H1 (cell line): ENCODE data around the gene MPPE1. TPM values are rescaled to one million over a fixed set of nuclear protein-coding genes. Genes with fewer than 3 reads are reported as not detected.

Experiments used
- CTCF ChIA-PET: fragments of 300-600 bp; sonication (Branson Sonifier 250); formaldehyde crosslinking; loops from one replicate; lab custom pipeline; 2021; ENCODE audit not compliant: partially characterized antibody; lab: Charles Lee
- POLR2A ChIA-PET: fragments of 300-600 bp; sonication (Branson Sonifier 250); formaldehyde crosslinking; loops from one replicate; lab custom pipeline; 2021; ENCODE audit warnings: inconsistent platforms; ENCODE audit not compliant: partially characterized antibody; lab: Charles Lee
- DNase-seq, 2 experiments: peaks; one replicate each; pipeline versions ENCODE4 v3.0.0 to v3.0.0-alpha.2; 2010 to 2022; ENCODE audit warnings: low spot score in 2 of 2, low read depth in 1 of 2, mixed read lengths in 1 of 2
- FAIRE-seq: peaks from 2 replicates; lab custom pipeline; 2011; peaks lifted over from hg19 to GRCh38; lab: Jason Lieb, UNC
- H2AFZ ChIP-seq: 2 replicates; pipeline ENCODE4 v1.8.1; 2012; ENCODE audit warnings: low read length, inconsistent platforms
- H2AK5ac ChIP-seq: 2 replicates; pipeline ENCODE4 v1.6.1; 2013; ENCODE audit warnings: low read depth, low read length
- H2BK120ac ChIP-seq: replicated peaks from 2 replicates; pipeline ENCODE3; 2013; ENCODE audit warnings: low read depth, low read length, inconsistent platforms
- H2BK12ac ChIP-seq: 2 replicates; pipeline ENCODE4 v1.6.1; 2013; ENCODE audit warnings: low read depth, low read length
- H2BK15ac ChIP-seq: 2 replicates; pipeline ENCODE4 v1.6.1; 2013; ENCODE audit warnings: low read length
- H2BK20ac ChIP-seq: 2 replicates; pipeline ENCODE4 v1.6.1; 2013; ENCODE audit warnings: low read length
- H2BK5ac ChIP-seq: 2 replicates; pipeline ENCODE4 v1.6.1; 2013; ENCODE audit warnings: low read depth, low read length
- H3K14ac ChIP-seq: 2 replicates; pipeline ENCODE4 v1.6.1; 2013; ENCODE audit warnings: inconsistent platforms; ENCODE audit not compliant: insufficient read length
- H3K18ac ChIP-seq: 2 replicates; pipeline ENCODE4 v1.6.1; 2013; ENCODE audit warnings: low read length; ENCODE audit errors: extremely low read depth
- H3K23ac ChIP-seq: 2 replicates; pipeline ENCODE4 v1.6.1; 2013; ENCODE audit warnings: inconsistent platforms; ENCODE audit not compliant: insufficient read length
- H3K23me2 ChIP-seq: 2 replicates; pipeline ENCODE4 v1.6.1; 2013; ENCODE audit warnings: low read depth, low read length
- H3K27ac ChIP-seq: 2 replicates; pipeline ENCODE4 v1.6.1; 2011; ENCODE audit warnings: low read depth, low read length, inconsistent platforms
- H3K27me3 ChIP-seq, 4 experiments: replicated peaks in 1 of 4; 1 replicate in 1 of 4; 2 replicates in 3 of 4; pipeline versions ENCODE4 v1.6.1 to v1.8.1; 2011 to 2013; ENCODE audit warnings: low read length in 3 of 4, mild to moderate bottlenecking in 3 of 4, inconsistent platforms in 2 of 4, mixed read lengths in 2 of 4, moderate library complexity in 1 of 4; ENCODE audit not compliant: control insufficient read depth in 3 of 4, insufficient read depth in 3 of 4; ENCODE audit errors: extremely low read depth in 1 of 4
- H3K36me3 ChIP-seq, 4 experiments: 2 replicates each; pipeline versions ENCODE4 v1.6.1 to v1.8.1; 2011 to 2013; ENCODE audit warnings: mild to moderate bottlenecking in 4 of 4, low read length in 3 of 4, moderate library complexity in 2 of 4, control low read depth in 1 of 4, inconsistent platforms in 1 of 4; ENCODE audit not compliant: insufficient read depth in 4 of 4, control insufficient read depth in 2 of 4
- H3K4ac ChIP-seq: replicated peaks from 2 replicates; pipeline ENCODE3; 2013; ENCODE audit warnings: low read length, low read depth, mixed read lengths, inconsistent platforms; ENCODE audit not compliant: insufficient read length
- H3K4me1 ChIP-seq, 4 experiments: replicated peaks in 1 of 4; 1 replicate in 1 of 4; 2 replicates in 3 of 4; pipeline versions ENCODE4 v1.6.1 to v1.8.1; 2011 to 2013; ENCODE audit warnings: low read length in 3 of 4, inconsistent platforms in 2 of 4, mixed read lengths in 1 of 4; ENCODE audit not compliant: insufficient read depth in 4 of 4, control insufficient read depth in 3 of 4
- H3K4me2 ChIP-seq, 2 experiments: 2 replicates each; pipeline versions ENCODE4 v1.6.1 to v1.8.1; 2011 to 2013; ENCODE audit warnings: low read depth in 2 of 2, low read length in 2 of 2, control low read depth in 1 of 2, inconsistent platforms in 1 of 2, mild to moderate bottlenecking in 1 of 2; ENCODE audit not compliant: insufficient read depth in 1 of 2
- H3K4me3 ChIP-seq, 4 experiments: fragments of 200-600, 300-600 bp in 1 of 4; sonication (generic), shearing (Covaris generic), sonication (Bioruptor Twin) in 1 of 4; 2 replicates each; pipeline versions ENCODE4 v1.5.1 to v1.8.1; 2011 to 2016; ENCODE audit warnings: low read length in 4 of 4, low read depth in 3 of 4, control low read depth in 2 of 4, inconsistent platforms in 2 of 4, mild to moderate bottlenecking in 2 of 4, mixed read lengths in 1 of 4, moderate library complexity in 1 of 4; ENCODE audit not compliant: insufficient read depth in 2 of 4; ENCODE audit errors: extremely low read depth in 1 of 4
- H3K56ac ChIP-seq: replicated peaks from 2 replicates; pipeline ENCODE3; 2013; ENCODE audit warnings: low read depth, mild to moderate bottlenecking, mixed read lengths, low read length, inconsistent platforms; ENCODE audit not compliant: insufficient read length
- H3K79me1 ChIP-seq: 2 replicates; pipeline ENCODE4 v1.6.1; 2013; ENCODE audit warnings: low read depth, low read length, control low read depth
- H3K79me2 ChIP-seq, 2 experiments: 2 replicates each; pipeline versions ENCODE4 v1.6.1 to v1.8.1; 2012 to 2013; ENCODE audit warnings: low read length in 2 of 2, mild to moderate bottlenecking in 2 of 2, inconsistent platforms in 1 of 2; ENCODE audit not compliant: insufficient read depth in 2 of 2, control insufficient read depth in 1 of 2
- H3K9ac ChIP-seq, 4 experiments: replicated peaks in 1 of 4; 1 replicate in 1 of 4; 2 replicates in 3 of 4; pipeline versions ENCODE4 v1.6.1 to v1.8.1; 2011 to 2013; ENCODE audit warnings: low read depth in 3 of 4, low read length in 3 of 4, control low read depth in 2 of 4, mild to moderate bottlenecking in 2 of 4, moderate library complexity in 2 of 4, inconsistent platforms in 1 of 4; ENCODE audit errors: extremely low read depth in 1 of 4
- H3K9me3 ChIP-seq, 2 experiments: 2 replicates each; pipeline versions ENCODE4 v1.6.1 to v1.8.1; 2012 to 2013; ENCODE audit warnings: mild to moderate bottlenecking in 2 of 2, moderate library complexity in 2 of 2, control low read depth in 1 of 2, inconsistent platforms in 1 of 2, low read depth in 1 of 2, low read length in 1 of 2, mixed read lengths in 1 of 2; ENCODE audit not compliant: insufficient read depth in 2 of 2
- H4K20me1 ChIP-seq, 2 experiments: replicated peaks in 1 of 2; 2 replicates each; pipeline versions ENCODE3 to v1.8.1; 2011 to 2013; ENCODE audit warnings: inconsistent platforms in 2 of 2, low read length in 2 of 2, mild to moderate bottlenecking in 1 of 2; ENCODE audit not compliant: insufficient read depth in 2 of 2, control insufficient read depth in 1 of 2
- H4K5ac ChIP-seq: 2 replicates; pipeline ENCODE4 v1.6.1; 2013; ENCODE audit warnings: low read length, low read depth, mixed read lengths, inconsistent platforms; ENCODE audit not compliant: insufficient read length
- H4K8ac ChIP-seq: 2 replicates; pipeline ENCODE4 v1.8.0; 2013; ENCODE audit warnings: mild to moderate bottlenecking, moderate library complexity, low read length, inconsistent platforms; ENCODE audit not compliant: insufficient read depth; ENCODE audit errors: extremely low read depth
- H4K91ac ChIP-seq: replicated peaks from 2 replicates; pipeline ENCODE3; 2013; ENCODE audit warnings: low read length, mixed read lengths, inconsistent platforms; ENCODE audit not compliant: insufficient read length
- EZH2 ChIP-seq: fragments of 200-600 bp; sonication (generic); IDR thresholded peaks from 2 replicates; pipeline ENCODE4 v1.7.1; 2012; ENCODE audit warnings: low read depth, mild to moderate bottlenecking, moderate library complexity, low read length, inconsistent platforms; ENCODE audit not compliant: severe bottlenecking
- JUND ChIP-seq: IDR thresholded peaks from 2 replicates; pipeline ENCODE4 v1.6.1; 2011; ENCODE audit warnings: mild to moderate bottlenecking, improper control_type of control experiment, low read length
- RXRA ChIP-seq: IDR thresholded peaks from 2 replicates; pipeline ENCODE4 v1.6.1; 2011; ENCODE audit warnings: low read depth, mild to moderate bottlenecking, low read length, moderate library complexity; ENCODE audit not compliant: insufficient read depth
- TAF1 ChIP-seq: IDR thresholded peaks from 2 replicates; pipeline ENCODE4 v1.6.1; 2011; ENCODE audit warnings: mild to moderate bottlenecking, low read depth, low read length
- WGBS, 2 experiments: shearing (Covaris generic) in 1 of 2; methylation state at CpG; one replicate each; pipeline versions ENCODE4 v1.1.6 to v1.1.7; 2013 to 2015; ENCODE audit warnings: low lambda C conversion rate in 2 of 2, mixed read lengths in 2 of 2, inconsistent platforms in 1 of 2, low coverage in 1 of 2, missing lambda C conversion rate in 1 of 2; ENCODE audit not compliant: insufficient replicate concordance in 2 of 2, insufficient coverage in 1 of 2, insufficient read length in 1 of 2; ENCODE audit errors: extremely low coverage in 1 of 2, missing lambda C conversion rate in 1 of 2; 5-methylcytosine and 5-hydroxymethylcytosine counted together
- polyA plus RNA-seq, 7 experiments: library from polyadenylated mRNA; depleted of rRNA in 3 of 7; stranded (reverse) in 5 of 7; unstranded in 2 of 7; fragments of >200 nt in 5 of 7; fragments of 200-250 nt in 2 of 7; gene quantifications; 1 replicate in 5 of 7; 2 replicates in 1 of 7; 4 replicates in 1 of 7; pipeline versions ENCODE4 v1.2.1 to v1.2.3, GENCODE V29; 2011 to 2013; ENCODE audit warnings: missing spikeins in 2 of 7, mixed read lengths in 2 of 7
- total RNA-seq: library from RNA; stranded (reverse); fragmentation: NEBNext Ultra II Directional; extraction: Animal tissue kit (Norgen Biotek cat#: 25700); gene quantifications from 2 replicates; pipeline ENCODE4 v1.2.1, GENCODE V29; 2021
- TF ChIP-seq, protein P1 (sequence below): IDR thresholded peaks from 2 replicates; pipeline ENCODE4 v1.6.1; 2012; ENCODE audit warnings: low read length, inconsistent platforms

The MPPE1 gene
- total and polyA plus RNA-seq, 2 of the 8 experiments (the other 6 are each of a cell fraction or from before 2014, with no cell fraction given), result 13.7 to 20.9 TPM

DNA sequence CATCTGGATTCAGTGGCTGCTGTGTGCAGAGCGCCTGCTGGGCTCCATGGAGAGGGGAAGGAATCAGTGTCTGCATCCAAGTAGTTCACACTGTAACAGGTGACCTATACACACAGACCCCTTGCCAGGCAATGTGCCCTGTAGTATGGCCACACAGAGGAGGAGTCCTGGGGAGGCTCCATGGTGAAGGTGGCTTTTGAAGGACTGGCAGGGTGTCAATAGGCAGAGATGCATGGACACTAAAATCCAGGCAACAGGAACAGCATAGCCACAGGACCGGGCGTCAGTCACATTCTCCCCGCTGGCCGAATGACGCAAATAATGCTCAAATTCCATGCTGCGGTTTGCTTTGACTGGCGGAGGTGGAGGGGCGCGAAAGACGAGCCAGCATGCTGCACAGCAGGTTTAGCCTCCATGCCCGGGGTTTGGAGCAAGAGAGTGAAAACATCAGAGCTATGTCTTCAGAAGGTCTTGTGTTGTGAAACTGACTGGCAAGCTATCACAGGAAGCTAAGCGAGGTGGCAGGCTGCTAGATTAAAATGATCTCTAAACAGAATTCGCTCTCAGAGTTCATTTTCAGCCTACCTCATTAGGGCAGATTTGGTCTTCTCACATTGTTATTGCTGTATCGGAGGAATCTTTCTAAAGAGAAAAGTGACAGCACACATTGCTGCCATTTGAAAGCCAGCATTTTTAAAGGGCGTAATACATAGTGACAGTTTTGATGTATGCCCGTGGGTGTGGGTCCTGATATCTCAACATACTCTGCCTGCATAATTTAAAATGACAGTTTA is 58.1 kb downstream of the MPPE1 start:
- CTCF ChIA-PET, result interaction anchor here (0.6 to 2.6 kb wide), 7 partner anchors 10 to 89 kb away, joined by 3 to 7 read pairs (median 3); no protein-coding TSS in a partner anchor
- Histone ChIP-seq H3K4me3 (peak overlapping the region in 1 of 4 experiments; percentile 91; a peak in 4 of 8 replicates), H2BK12ac (0 out of 2 replicates have a peak overlapping the region, but pooled peaks have one; percentile 1), H3K27ac (no peak overlapping the region), H3K79me1 (0 out of 2 replicates have a peak, but pooled peaks cover 3% of the 10 kb centered on the region), H3K14ac (no peak overlapping the region), H3K18ac (no peak overlapping the region), H3K79me2 (peaks cover 8 to 24% of the 10 kb centered on the region in 2 experiments; a peak in 3 of 4 replicates), H3K23me2 (no peaks in the 10 kb centered on the region; the same call in 1 of the 2 replicates), H3K56ac (no peak overlapping the region), H3K23ac (no peak overlapping the region), H2AK5ac (no peak overlapping the region), H4K20me1 (peaks cover 0 to 9% of the 10 kb centered on the region in 2 experiments), H3K4ac (no peak overlapping the region), H2BK5ac (no peak overlapping the region), H4K5ac (no peak overlapping the region), H3K4me2 (peak overlapping the region; percentile 60 to 79; a peak in 2 of 4 replicates), H3K36me3 (no peaks in the 10 kb centered on the region), H2BK15ac (peak overlapping the region; percentile 54; the same call in 1 of the 2 replicates), H2BK120ac (no peak overlapping the region), H4K8ac (peak overlapping the region; percentile 62; the same call in 1 of the 2 replicates), H4K91ac (peak overlapping the region; percentile 20), H3K27me3 (no peaks in the 10 kb centered on the region), H3K9me3 (no peaks in the 10 kb centered on the region), H2BK20ac (no peak overlapping the region), H3K4me1 (peaks cover 3 to 5% (median 4%) of the 10 kb centered on the region in 4 experiments; a peak in 5 of 7 replicates), H3K9ac (no peak overlapping the region), H2AFZ (peak overlapping the region; percentile 28; the same call in 1 of the 2 replicates)
- no peak for TF ChIP-seq RXRA
- TF ChIP-seq EZH2, result no peak
- TF ChIP-seq JUND, result no peak
- TF ChIP-seq, protein P1, sequence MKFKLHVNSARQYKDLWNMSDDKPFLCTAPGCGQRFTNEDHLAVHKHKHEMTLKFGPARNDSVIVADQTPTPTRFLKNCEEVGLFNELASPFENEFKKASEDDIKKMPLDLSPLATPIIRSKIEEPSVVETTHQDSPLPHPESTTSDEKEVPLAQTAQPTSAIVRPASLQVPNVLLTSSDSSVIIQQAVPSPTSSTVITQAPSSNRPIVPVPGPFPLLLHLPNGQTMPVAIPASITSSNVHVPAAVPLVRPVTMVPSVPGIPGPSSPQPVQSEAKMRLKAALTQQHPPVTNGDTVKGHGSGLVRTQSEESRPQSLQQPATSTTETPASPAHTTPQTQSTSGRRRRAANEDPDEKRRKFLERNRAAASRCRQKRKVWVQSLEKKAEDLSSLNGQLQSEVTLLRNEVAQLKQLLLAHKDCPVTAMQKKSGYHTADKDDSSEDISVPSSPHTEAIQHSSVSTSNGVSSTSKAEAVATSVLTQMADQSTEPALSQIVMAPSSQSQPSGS, result no peak
- TF ChIP-seq TAF1, result no peak
- POLR2A ChIA-PET, result interaction anchor here (0.9 to 1.5 kb wide), 3 partner anchors 9 to 40 kb away, joined by 3 to 5 read pairs (median 3); no protein-coding TSS in a partner anchor
- WGBS, 2 experiments, result 82% methylated on average over 17 of the region's 17 CpGs; no CpG with 5 or more reads in 1 of the 2 experiments
- FAIRE-seq (no peak), DNase-seq (peak in 1 of 2 experiments; percentile 49)
